ENCODE results near the gene GID4. TPM values are rescaled to one million over a fixed set of nuclear protein-coding genes. Genes with fewer than 3 reads are reported as not detected.

GID4 gene
- total and polyA plus RNA-seq, 4 donors, result 1.7 to 4.9 (median 3.7) TPM

DNA sequence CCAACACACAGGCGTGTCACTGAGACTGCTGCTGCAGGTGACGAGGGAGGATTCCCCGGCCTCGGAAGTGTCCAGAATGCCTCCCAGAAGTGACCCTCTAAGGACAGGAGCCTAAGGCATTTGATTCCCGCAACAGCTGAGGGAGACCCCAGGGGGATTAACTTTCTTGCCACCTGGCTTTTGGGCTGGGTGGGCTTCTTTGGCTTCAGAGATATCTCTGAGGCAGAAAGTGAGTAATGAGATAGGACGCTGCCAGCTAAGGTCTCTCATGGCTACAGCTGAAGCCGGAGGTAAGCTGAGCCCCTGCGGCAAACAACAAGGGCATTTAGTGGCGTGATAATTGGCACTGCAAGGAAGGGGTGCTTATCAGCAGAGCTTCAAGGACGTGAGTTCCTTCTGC lies 49.6 kb upstream of the GID4 start:
- Histone ChIP-seq H3K27ac (ENCODE audit: low read depth in 1 of 2, low read length in 2 of 2) (no peak overlapping the region), H3K27me3 (ENCODE audit: control insufficient read depth in 4 of 4, insufficient read depth in 4 of 4, low read length in 3 of 4) (no peaks in the 10 kb centered on the region), H3K4me3 (ENCODE audit: low read depth in 1 of 3, low read length in 3 of 3) (no peak overlapping the region), H3K4me1 (ENCODE audit: control insufficient read depth in 4 of 4, insufficient read depth in 4 of 4, low read length in 3 of 4) (peaks cover 0 to 4% (median 0%) of the 10 kb centered on the region in 4 donors), H3K9ac (ENCODE audit: low read depth in 1 of 2, low read length in 2 of 2) (no peak overlapping the region), H3K9me3 (ENCODE audit: control insufficient read depth in 4 of 4, low read length in 3 of 4) (no peaks in the 10 kb centered on the region), H3K36me3 (ENCODE audit: control insufficient read depth in 4 of 4, insufficient read depth in 3 of 4, low read depth in 1 of 4, low read length in 3 of 4) (no peaks in the 10 kb centered on the region)
- 91% methylated on average over 10 of the region's 10 CpGs for WGBS
- no peak for DNase-seq (ENCODE audit: low spot score)
- no peak for TF ChIP-seq TAF1 (conservative IDR thresholded peaks at IDR 0.05)
- no peak for TF ChIP-seq FOXA2 (IDR thresholded peaks at IDR 0.05)
- no peak for TF ChIP-seq NR2F2 (IDR thresholded peaks at IDR 0.05)
- TF ChIP-seq YY1 (IDR thresholded peaks at IDR 0.05), result no peak
- TF ChIP-seq, protein P1, sequence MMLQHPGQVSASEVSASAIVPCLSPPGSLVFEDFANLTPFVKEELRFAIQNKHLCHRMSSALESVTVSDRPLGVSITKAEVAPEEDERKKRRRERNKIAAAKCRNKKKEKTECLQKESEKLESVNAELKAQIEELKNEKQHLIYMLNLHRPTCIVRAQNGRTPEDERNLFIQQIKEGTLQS (IDR thresholded peaks at IDR 0.05), result no peak
- no peak for TF ChIP-seq GABPA (IDR thresholded peaks at IDR 0.05 in 1 of 2, conservative IDR thresholded peaks at IDR 0.05 in 1 of 2)
- TF ChIP-seq, protein P2, sequence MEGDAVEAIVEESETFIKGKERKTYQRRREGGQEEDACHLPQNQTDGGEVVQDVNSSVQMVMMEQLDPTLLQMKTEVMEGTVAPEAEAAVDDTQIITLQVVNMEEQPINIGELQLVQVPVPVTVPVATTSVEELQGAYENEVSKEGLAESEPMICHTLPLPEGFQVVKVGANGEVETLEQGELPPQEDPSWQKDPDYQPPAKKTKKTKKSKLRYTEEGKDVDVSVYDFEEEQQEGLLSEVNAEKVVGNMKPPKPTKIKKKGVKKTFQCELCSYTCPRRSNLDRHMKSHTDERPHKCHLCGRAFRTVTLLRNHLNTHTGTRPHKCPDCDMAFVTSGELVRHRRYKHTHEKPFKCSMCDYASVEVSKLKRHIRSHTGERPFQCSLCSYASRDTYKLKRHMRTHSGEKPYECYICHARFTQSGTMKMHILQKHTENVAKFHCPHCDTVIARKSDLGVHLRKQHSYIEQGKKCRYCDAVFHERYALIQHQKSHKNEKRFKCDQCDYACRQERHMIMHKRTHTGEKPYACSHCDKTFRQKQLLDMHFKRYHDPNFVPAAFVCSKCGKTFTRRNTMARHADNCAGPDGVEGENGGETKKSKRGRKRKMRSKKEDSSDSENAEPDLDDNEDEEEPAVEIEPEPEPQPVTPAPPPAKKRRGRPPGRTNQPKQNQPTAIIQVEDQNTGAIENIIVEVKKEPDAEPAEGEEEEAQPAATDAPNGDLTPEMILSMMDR (IDR thresholded peaks at IDR 0.05; ENCODE audit: low read depth, low read length, missing input control), result no peak

DNA sequence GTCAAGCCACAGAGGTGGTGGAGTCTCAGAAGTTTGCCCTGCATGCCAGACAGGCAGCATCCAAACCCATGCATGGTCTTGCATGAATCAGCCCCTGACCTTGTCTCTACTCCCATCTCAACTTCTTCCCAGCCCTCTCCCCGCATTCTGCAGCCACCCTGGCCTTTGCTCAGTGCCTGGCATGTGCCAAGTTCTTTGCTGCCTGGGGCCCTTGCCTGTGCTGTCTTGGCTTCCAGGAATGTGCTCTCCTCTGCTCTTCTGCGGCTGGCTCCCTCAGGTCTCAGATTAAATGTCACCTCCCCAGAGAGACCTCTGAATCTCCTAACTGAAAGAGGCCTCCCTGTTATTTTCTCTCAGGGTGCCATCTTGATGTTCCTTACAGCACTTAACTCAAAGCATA lies 48.9 kb upstream of the GID4 start:
- no peaks in the 10 kb centered on the region for H3K27me3 ChIP-seq (ENCODE audit: control insufficient read depth in 4 of 4, insufficient read depth in 4 of 4, low read length in 3 of 4)
- H3K36me3 ChIP-seq (ENCODE audit: control insufficient read depth in 4 of 4, insufficient read depth in 3 of 4, low read depth in 1 of 4, low read length in 3 of 4), result no peaks in the 10 kb centered on the region
- no peaks in the 10 kb centered on the region for H3K9me3 ChIP-seq (ENCODE audit: control insufficient read depth in 4 of 4, low read length in 3 of 4)
- no peak for DNase-seq (ENCODE audit: low spot score)
- H3K9ac ChIP-seq (ENCODE audit: low read depth in 1 of 2, low read length in 2 of 2), result no peak overlapping the region
- H3K27ac ChIP-seq (ENCODE audit: low read depth in 1 of 2, low read length in 2 of 2), result no peak overlapping the region
- WGBS, result 94% methylated on average over 2 of the region's 2 CpGs
- H3K4me3 ChIP-seq (ENCODE audit: low read depth in 1 of 3, low read length in 3 of 3), result no peak overlapping the region
- TF ChIP-seq, protein P1 (IDR thresholded peaks at IDR 0.05), result no peak
- TF ChIP-seq JUND (IDR thresholded peaks at IDR 0.05) (no peak), NR2F2 (IDR thresholded peaks at IDR 0.05) (no peak), YY1 (IDR thresholded peaks at IDR 0.05) (no peak), RAD21 (IDR thresholded peaks at IDR 0.05) (no peak), HNF4G (IDR thresholded peaks at IDR 0.05) (no peak), EGR1 (IDR thresholded peaks at IDR 0.05; ENCODE audit: low read depth in 2 of 2) (no peak), TAF1 (conservative IDR thresholded peaks at IDR 0.05) (no peak), SP1 (IDR thresholded peaks at IDR 0.05) (no peak), FOXA2 (IDR thresholded peaks at IDR 0.05) (no peak), FOXA1 (IDR thresholded peaks at IDR 0.05) (no peak), RXRA (IDR thresholded peaks at IDR 0.05) (no peak), HNF4A (conservative IDR thresholded peaks at IDR 0.05) (no peak), GABPA (IDR thresholded peaks at IDR 0.05 in 1 of 2, conservative IDR thresholded peaks at IDR 0.05 in 1 of 2) (no peak)
- TF ChIP-seq, protein P3, sequence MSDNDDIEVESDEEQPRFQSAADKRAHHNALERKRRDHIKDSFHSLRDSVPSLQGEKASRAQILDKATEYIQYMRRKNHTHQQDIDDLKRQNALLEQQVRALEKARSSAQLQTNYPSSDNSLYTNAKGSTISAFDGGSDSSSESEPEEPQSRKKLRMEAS (IDR thresholded peaks at IDR 0.05), result no peak
- TF ChIP-seq, protein P4, sequence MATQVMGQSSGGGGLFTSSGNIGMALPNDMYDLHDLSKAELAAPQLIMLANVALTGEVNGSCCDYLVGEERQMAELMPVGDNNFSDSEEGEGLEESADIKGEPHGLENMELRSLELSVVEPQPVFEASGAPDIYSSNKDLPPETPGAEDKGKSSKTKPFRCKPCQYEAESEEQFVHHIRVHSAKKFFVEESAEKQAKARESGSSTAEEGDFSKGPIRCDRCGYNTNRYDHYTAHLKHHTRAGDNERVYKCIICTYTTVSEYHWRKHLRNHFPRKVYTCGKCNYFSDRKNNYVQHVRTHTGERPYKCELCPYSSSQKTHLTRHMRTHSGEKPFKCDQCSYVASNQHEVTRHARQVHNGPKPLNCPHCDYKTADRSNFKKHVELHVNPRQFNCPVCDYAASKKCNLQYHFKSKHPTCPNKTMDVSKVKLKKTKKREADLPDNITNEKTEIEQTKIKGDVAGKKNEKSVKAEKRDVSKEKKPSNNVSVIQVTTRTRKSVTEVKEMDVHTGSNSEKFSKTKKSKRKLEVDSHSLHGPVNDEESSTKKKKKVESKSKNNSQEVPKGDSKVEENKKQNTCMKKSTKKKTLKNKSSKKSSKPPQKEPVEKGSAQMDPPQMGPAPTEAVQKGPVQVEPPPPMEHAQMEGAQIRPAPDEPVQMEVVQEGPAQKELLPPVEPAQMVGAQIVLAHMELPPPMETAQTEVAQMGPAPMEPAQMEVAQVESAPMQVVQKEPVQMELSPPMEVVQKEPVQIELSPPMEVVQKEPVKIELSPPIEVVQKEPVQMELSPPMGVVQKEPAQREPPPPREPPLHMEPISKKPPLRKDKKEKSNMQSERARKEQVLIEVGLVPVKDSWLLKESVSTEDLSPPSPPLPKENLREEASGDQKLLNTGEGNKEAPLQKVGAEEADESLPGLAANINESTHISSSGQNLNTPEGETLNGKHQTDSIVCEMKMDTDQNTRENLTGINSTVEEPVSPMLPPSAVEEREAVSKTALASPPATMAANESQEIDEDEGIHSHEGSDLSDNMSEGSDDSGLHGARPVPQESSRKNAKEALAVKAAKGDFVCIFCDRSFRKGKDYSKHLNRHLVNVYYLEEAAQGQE (IDR thresholded peaks at IDR 0.05), result no peak
- TF ChIP-seq, protein P2 (IDR thresholded peaks at IDR 0.05; ENCODE audit: low read depth, low read length, missing input control), result no peak
- TF ChIP-seq, protein P5, sequence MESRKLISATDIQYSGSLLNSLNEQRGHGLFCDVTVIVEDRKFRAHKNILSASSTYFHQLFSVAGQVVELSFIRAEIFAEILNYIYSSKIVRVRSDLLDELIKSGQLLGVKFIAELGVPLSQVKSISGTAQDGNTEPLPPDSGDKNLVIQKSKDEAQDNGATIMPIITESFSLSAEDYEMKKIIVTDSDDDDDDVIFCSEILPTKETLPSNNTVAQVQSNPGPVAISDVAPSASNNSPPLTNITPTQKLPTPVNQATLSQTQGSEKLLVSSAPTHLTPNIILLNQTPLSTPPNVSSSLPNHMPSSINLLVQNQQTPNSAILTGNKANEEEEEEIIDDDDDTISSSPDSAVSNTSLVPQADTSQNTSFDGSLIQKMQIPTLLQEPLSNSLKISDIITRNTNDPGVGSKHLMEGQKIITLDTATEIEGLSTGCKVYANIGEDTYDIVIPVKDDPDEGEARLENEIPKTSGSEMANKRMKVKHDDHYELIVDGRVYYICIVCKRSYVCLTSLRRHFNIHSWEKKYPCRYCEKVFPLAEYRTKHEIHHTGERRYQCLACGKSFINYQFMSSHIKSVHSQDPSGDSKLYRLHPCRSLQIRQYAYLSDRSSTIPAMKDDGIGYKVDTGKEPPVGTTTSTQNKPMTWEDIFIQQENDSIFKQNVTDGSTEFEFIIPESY (IDR thresholded peaks at IDR 0.05), result no peak
- H3K4me1 ChIP-seq (ENCODE audit: control insufficient read depth in 4 of 4, insufficient read depth in 4 of 4, low read length in 3 of 4), result peaks cover 0 to under 1% (median 0%) of the 10 kb centered on the region in 4 donors
